GM12892 (cell line): ENCODE measurements around the gene RNH1.

Source experiments
- POLR2A ChIP-seq: IDR thresholded peaks from 2 replicates; pipeline ENCODE4 v1.6.1; 2011; ENCODE audit warnings: low read depth, low read length, control low read depth
- POLR2AphosphoS5 ChIP-seq: IDR thresholded peaks from 2 replicates; pipeline ENCODE4 v1.6.1; 2011; ENCODE audit warnings: low read depth, low read length, control low read depth

- TF ChIP-seq POLR2AphosphoS5 (no peak), POLR2A (no peak)
Observed at GRCh38 chr11:508956-509355, 1.9 kb upstream of the RNH1 start.
